Measurements from ENCODE around the gene USF1.

The USF1 gene

GRCh38 chr1:161084597-161084988 is 38.8 kb upstream of the USF1 start:
- TF ChIP-seq CTCF (IDR thresholded peaks at IDR 0.05; ENCODE audit: low read depth, low read length, missing control alignments): no peak
- DNase-seq (ENCODE audit: low read depth): no peak
- in situ Hi-C loops (cut with HindIII; ENCODE audit: low sequenced_read_pairs): no loop called here
- H3K4me3 ChIP-seq (ENCODE audit: low read depth, low read length): no peak overlapping the region

GRCh38 chr1:161083748-161084596 is 38.2 kb upstream of the USF1 start:
- in situ Hi-C loops (cut with HindIII; ENCODE audit: low sequenced_read_pairs): no loop called here
- H3K4me3 ChIP-seq (ENCODE audit: low read depth, low read length): no peak overlapping the region
- TF ChIP-seq CTCF (IDR thresholded peaks at IDR 0.05; ENCODE audit: low read depth, low read length, missing control alignments): no peak
- DNase-seq (ENCODE audit: low read depth): no peak

- in situ Hi-C loops (cut with HindIII; ENCODE audit: low sequenced_read_pairs): no loop called here
- no peak overlapping the region for H3K4me3 ChIP-seq (ENCODE audit: low read depth, low read length)
- TF ChIP-seq CTCF (IDR thresholded peaks at IDR 0.05; ENCODE audit: low read depth, low read length, missing control alignments): no peak
- DNase-seq (ENCODE audit: low read depth): peak; percentile 84
Measured at GRCh38 chr1:161082996-161083747, 37.4 kb upstream of the USF1 start.

- DNase-seq (ENCODE audit: low read depth): no peak
- H3K4me3 ChIP-seq (ENCODE audit: low read depth, low read length): no peak overlapping the region
- no peak for TF ChIP-seq CTCF (IDR thresholded peaks at IDR 0.05; ENCODE audit: low read depth, low read length, missing control alignments)
- in situ Hi-C loops (cut with HindIII; ENCODE audit: low sequenced_read_pairs): no loop called here
Measured at GRCh38 chr1:161082483-161082882, 36.7 kb upstream of the USF1 start.

- H3K4me3 ChIP-seq (ENCODE audit: low read depth, low read length): no peak overlapping the region
- no peak for TF ChIP-seq CTCF (IDR thresholded peaks at IDR 0.05; ENCODE audit: low read depth, low read length, missing control alignments)
- no peak for DNase-seq (ENCODE audit: low read depth)
- in situ Hi-C loops (cut with HindIII; ENCODE audit: low sequenced_read_pairs): no loop called here
Measured at GRCh38 chr1:161081519-161081918, 35.7 kb upstream of the USF1 start.

- DNase-seq (ENCODE audit: low read depth): no peak
Measured at GRCh38 chr1:161080441-161081405, 34.9 kb upstream of the USF1 start.

More at GRCh38 chr1:161080441-161081405, 34.9 kb upstream of the USF1 start:
- TF ChIP-seq CTCF (IDR thresholded peaks at IDR 0.05; ENCODE audit: low read depth, low read length, missing control alignments): no peak
- in situ Hi-C loops (cut with HindIII; ENCODE audit: low sequenced_read_pairs): no loop called here
- H3K4me3 ChIP-seq (ENCODE audit: low read depth, low read length): no peak overlapping the region
